GM18907 (cell line): ENCODE results near the gene HOXB3.
A peak's percentile ranks its signal among the peaks of the same experiment; 100 is the strongest.
"Not testable (repeated sequence)": the region's sequence is repeated elsewhere in the genome, so short reads cannot be mapped to it uniquely, and the experiment has no call there.

Source experiments
- ATAC-seq: cut with Tn5 transposase; IDR thresholded peaks from one replicate; pipeline ENCODE4 v1.9.1; 2021; ENCODE audit warnings: mild to moderate bottlenecking, moderate library complexity; ENCODE audit not compliant: unreplicated experiment

The HOXB3 gene

DNA sequence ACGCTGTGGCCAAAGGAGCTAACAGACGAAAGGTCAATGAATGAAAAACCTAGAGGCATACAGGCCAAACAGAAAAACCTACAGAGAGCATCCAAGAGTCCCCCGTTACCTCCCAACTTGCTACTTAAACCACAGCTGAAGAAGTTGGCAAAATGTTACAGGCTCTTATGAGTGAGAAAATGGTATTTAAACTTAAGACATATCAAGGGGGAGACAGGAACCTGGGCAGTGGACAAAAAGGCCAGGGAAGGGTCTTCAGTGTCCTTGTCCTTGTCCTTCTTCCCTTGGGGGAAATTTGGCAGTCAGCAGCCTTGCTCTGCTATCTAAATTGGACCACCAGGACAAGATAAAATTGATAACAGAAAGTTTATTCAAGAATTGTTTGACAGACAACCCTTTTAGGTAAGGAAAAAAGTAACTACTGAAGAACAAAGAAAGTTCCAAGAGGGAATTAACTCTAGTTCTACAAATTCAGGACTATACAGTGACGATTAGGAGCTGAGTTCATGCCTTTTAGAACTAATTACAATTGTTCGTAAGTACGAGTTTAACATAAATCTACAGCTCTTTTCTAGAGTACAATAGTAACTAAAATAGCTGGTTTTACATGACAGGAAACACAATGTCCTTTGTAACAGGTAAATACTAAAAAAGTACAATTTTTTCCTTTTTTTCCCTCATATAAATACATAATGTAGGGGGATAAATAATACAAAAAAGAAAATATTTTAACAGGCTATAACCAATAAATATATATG, 41.3 kb downstream of the HOXB3 start:
- ATAC-seq: no peak

DNA sequence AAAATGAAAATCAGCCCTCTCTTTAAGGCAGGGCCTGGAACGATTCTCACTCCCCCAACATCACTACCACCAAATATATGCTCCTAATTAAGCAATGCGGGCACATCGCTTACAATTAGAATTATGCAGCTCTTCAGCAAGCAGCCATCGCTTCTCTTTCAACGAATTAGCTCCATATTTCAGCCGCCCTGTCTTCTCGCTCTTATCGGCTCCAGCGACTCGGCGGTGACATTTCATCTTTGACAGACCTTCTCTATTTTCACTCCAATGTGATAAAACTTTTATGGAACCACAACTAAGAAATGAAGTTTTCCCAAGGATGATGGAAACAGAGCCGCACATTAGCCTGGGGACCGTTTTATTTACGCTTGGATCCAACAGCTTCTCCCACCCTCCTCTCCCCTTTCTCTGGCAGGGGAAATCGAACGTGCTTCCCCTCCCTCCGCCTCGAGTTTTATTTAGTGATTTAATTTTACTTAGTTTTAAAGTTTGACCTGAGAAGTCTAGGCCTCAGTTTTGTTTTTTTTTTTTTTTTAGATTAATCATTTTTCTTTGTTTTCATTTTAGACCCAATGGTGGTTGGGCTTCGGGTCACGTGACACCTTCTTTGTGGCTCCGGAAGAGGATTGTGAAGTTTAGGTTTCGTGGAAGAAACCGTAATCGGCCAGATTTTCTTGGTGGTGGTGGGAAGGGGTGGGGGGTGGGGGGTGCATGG, 42.1 kb downstream of the HOXB3 start:
- ATAC-seq: no peak

DNA sequence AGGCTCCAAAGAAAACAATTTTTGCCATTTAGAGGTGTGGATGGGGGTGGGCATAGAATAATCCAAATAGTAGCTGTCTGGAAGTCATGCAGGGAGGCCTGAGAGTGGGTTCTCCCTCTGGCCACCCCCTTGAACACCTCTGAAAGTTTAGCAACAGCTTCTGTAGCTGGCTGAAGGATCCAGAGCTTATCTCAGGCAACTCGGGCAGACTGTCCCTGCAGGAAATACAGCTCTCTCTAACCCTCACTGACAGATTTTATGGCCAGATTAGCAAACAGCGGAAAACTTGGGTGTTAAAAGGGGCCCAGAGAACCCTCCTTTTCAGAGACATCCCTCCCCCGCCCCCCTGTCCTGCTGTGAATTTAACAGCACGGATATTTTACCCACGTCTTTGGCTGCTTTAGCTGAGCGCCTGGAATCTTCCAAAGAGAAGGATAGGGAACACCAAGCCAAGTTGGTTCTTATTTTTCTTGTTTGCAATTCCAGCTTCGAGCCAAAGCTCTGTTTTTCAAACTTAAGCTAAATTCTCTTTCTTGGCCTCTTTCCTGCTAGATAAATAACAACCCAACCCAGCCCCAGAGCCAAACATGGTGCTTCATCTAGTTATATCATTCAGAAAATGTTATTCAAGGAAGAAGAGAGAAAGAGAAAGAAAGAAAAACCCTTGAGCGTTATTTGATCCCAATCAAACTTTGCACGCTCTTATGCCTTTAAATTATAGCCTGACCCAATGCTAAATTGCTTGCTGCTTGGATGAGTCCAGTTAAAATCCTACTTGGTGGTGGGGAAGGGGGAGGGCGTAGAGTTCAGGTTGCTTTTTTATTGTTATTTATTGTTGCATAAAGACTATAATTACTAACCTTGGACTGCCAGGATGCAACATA, 42.9 kb downstream of the HOXB3 start:
- ATAC-seq: no peak

DNA sequence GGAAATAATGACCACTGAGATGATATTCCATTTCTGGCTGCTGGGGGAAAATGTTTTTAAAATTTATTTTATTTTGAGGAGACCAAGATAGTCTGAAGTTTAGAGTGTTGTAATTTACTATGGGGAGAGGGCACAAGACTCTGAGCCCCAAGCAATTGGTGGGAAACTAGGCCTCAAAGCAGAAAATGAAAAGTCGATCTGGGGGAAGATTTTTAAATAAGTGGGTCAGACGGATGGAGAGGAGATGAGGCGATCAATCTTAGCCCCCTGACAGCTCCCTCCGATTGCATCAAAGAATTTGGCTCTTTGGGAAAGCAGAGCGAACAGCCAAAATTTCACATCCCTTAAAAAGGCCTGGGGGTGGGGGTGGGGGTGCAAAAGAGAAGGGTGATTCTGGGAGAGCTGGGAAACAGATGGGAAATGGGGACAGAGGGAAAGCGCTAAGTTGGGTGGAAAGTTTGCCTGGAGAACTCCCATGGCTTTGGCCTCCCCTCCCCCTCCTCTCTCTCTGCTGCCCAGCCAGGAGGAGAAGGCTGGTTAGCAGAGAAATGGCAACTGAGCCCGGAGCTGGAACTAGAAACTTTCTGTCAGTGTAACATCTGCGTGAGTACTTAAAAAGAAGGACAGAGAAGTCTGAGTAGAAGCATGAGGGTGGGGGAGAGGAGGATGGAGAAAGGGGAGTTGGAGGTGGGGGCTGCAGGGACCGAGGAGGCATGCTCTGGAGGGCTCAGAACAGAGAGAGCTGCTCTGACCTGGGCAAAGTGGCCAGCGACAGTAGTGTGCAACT, 43.7 kb downstream of the HOXB3 start:
- no peak for ATAC-seq

DNA sequence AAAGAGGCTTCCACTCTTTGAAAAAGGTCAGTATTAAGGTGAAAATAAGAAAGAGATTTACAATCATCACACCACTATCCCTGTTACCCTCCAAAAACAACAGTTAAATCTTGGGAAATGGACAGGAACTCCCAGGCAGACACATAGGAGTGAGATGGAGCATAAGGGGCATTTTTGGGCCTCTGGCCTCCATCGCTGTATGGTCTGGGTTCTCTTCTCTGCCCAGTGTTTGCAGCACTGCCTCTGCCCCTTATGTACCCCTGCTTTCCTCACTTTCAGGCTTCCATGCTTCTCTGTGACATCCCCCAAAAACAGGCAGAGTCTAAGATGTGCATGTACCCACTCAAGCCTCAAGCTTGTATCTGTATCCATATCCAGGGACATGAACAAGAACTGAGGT, 44.5 kb downstream of the HOXB3 start:
- no peak for ATAC-seq

DNA sequence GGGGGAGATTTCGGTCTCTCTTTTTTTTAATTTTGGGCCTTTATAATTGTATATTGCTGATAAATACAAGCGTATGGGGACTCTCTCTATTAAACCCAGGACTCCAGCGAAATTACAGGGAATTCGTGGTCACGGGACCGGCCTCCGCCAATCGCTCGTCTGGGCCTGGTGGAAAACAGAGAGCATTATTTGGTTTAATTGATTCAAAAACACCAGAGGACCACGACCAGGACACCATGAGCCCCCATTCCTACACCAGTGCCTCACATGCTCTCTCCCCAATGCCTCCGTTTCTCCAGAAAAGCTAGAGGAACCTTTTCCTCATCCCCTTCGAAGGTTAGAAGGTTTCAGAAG, 45.0 kb downstream of the HOXB3 start, which contains the start of gene HOXB2:
Gene HOXB2 (minus strand): TSS at position 88 of the 354 bp plus-strand sequence. CDS start 198 bp downstream, outside the sequence.
- ATAC-seq: no peak

DNA sequence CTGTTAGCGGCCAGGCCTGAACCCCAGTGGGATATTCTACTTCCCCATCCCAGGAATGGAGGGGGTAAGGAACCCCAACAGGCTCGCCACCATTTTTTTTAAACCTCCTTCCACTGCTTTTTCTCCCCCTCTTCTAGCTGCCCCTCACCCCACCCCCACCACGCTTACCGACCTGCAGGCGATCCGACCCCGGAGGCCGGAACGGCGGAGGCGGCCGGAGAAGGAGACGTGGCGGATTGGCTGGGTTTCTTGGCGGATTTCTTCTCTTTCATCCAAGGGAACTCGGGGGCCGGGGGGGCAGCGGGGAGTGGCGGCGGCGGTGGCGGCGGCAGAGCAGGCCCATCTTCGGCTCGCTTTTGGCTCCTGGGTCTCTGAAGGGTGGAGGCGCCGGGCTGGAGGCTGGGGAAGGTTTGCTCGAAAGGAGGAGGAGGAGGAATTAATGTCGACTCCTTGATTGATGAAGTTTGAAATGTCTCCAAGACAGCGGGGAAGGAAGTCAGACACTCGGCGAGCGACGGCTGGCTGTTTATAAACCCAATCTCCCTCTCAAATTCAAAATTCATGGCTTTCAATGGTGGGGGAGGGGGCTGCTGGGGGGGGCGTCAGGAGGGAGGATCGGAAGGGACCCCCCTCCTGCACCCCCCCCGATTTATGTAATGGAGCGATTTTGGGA, 45.6 kb downstream of the HOXB3 start:
- ATAC-seq: no peak

DNA sequence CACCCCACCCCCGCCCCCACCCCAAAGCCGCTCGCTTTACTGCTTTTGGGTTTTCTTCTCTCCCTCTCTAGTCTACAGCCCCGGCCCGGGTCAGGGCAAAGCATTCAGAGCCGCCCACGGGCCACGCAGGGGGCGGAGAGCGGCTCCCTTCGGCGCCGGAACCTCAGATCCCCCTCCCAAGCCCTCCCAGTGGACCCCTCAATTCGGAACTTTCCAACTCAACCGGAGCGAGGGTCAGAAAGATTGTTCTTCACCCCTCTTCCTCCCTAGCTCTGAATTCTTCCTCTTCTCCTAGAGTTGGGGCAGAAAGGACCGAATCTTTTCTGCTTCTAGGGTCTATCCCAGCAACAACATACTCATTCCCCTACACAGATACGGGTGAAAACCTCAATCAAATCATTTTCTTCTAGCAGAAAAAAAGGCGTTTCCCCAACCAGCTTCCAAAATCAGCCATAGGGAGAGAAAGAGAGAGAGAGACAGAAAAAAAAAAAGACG, 46.1 kb downstream of the HOXB3 start:
- no peak for ATAC-seq

DNA sequence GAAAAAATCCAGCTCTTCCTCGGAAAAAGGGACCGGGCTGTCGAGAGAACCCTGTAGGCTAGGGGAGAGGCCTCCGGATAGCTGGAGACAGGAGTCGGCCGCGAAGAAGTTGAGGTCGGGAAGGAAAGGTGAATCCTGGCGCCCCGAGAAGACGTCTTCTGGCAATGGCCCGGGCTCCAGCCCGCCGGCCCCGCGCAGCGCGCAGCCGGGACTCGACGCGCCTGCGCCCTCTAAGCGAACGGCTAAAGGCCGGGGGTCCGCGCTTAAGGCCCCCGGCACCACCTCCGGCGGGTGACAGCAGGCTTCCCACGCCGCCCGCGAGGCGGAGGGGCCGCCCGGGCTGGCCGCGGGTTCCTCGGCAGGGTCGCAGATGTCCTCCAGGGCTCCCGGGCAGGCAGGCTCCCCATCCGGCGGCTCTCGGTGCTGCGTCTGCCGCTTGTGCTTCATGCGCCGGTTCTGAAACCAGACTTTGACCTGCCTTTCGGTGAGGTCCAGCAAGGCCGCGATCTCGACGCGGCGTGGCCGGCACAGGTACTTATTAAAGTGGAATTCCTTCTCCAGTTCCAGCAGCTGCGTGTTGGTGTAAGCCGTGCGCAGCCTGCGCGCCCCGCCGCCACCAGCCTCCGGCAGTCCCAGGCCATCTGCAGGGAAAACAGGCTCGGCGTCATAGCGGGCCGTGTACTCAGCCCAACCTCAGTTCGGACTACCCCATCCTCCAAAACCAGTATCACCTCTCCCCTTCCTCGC, 46.8 kb downstream of the HOXB3 start:
- ATAC-seq: peak; percentile 55

DNA sequence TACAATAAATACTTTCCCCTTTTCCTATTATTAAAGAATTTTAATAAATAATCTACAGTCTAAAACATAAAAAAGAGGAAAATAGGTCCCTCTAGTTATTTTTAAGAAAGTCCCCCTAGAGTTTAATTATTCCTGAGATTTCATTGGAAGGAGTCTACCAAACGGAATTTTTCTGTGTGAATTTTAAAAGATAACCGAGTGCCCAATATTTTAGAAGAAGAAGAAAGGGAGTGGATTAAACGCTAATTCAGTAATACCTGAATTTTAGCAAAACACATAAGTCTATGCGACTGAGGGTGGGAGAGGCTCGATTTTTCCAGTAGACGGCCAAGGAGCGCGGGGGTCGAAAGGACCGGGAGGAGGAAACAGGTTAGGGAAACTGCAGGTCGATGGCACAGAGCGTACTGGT, 47.3 kb downstream of the HOXB3 start:
- ATAC-seq: no peak

DNA sequence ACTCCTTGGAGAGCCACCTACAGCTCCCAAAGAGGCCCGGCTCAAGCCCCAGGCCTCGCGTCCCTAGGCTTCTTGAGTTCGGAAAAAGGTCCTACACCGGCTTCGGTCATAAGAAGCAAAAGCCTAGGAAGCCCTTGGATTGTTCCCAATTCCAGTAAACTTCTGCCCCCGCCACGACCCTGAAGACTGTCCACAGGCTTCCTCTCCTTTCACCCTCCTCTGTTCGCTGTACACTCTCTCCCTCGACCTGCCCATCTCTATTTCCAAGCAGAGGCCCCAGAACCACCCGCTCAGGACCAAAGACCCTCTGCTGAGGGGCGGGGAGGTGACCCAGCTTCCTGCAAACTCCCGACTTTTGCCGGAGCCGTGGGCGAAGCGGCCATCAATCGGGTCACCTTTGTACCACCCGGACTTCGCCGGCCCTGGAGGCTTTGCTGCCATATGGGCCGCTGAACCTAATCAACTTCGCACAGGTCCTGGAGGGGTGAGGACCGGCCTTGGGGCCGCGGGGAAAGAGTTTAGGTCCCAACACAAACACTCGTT, 47.9 kb downstream of the HOXB3 start:
- no peak for ATAC-seq

DNA sequence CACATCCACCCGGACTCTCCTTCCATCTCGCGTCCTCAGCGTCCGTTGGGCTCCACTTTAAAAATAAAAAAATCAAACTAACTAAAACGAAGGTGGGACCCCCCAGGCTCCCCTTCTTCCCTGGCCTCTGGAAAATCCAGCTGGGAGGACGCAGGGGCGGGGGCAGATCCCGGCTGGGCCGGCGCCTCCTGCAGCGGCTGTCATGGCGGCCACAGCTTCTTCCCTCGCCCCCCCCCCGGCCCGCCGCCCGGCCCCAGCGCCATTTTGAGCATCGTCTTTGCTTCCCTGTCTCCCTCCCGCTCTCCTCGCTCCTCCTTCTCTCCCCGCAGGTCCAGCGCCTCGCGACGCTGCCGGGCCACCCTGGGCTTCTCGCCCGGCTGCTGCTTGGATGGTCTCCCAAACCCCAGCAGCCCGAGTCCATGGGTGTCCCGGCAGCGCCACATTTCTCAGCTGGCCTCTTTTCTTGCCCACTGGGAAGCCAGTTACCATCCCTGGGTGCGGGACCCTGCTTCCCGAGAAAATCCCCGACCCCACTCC, 48.4 kb downstream of the HOXB3 start:
- ATAC-seq: no peak

DNA sequence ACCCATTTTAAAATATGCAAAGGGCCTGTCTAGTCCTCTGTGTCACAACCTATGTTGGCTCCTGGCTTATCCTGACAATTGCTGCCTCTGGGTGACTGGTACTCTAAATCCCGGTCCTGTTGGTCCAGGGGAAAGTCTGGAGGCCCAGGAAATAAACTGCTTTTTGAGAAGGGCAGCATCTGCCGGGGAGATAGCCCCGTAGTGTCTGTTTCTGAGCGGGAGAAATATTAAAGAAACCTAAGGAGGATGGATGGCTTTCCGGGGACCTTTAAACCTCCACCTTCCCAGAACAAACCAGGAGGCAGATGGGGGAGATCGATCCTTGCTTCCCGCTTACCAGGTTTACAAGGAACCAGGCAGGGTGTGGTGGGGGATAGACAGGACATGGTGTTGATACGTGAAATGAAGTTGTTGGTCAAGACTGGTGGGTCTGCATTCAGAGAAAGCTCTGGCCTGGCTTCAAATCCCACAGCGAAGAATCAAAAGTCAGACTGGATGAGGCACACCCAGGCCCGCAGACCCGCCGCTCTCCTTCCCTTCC, 48.9 kb downstream of the HOXB3 start:
- ATAC-seq: no peak

DNA sequence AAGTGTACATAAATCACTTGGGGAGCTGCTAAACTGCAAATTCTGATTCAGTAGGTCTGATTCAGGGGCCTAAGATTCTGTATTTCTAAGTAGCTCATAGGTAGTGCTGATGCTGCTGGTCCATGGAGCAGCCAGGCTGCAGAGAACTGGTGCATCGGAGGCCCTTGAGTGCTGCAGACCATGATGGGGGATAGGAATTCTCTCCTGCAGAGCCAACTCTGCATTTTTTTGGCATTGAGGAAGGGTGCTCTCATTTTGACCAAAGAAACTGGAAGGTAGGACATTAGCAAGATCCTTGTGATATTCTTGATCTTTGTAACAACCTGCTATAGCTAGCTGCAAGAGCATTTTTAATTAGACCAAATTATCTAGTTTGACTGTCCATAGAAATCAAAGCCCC, 49.8 kb downstream of the HOXB3 start:
- no peak for ATAC-seq

DNA sequence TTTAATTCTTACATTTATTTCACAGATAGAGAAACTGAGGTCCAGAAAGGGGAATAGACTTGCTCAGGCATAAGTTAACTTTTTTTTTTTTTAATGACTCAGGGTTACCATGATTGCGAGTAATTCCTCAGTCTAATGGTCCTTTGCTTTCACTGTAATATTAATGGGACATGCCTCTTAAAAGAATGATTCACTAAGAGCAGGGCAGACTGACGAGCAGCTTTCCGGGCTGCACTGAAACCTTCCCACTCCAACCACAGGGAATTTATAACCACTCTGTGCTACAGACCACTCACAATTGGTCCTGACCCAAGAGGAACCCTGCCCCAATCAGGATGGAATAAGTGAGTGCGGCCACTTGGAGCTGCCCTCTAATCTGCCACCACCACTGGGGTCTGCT, 50.9 kb downstream of the HOXB3 start:
- no peak for ATAC-seq

DNA sequence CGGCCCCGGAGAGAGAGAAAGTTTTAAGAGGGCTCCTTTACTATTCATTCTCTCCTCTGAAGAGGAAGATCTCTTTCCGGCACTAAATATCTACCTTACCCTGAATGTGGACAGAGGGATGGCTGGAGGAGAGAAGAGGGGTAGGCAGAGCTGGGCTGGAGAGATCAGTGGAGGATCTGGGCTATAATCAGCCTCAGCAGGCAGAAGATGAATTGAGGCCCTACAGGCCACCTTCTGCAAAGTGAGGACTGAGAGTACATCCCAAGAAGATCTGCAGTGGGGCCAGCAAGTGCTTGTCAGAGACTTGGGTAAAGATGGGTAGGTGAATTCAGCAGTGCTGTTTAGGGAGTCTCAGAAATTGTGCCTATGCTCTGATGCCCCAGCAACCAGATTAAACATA, 52.7 kb downstream of the HOXB3 start:
- no peak for ATAC-seq

DNA sequence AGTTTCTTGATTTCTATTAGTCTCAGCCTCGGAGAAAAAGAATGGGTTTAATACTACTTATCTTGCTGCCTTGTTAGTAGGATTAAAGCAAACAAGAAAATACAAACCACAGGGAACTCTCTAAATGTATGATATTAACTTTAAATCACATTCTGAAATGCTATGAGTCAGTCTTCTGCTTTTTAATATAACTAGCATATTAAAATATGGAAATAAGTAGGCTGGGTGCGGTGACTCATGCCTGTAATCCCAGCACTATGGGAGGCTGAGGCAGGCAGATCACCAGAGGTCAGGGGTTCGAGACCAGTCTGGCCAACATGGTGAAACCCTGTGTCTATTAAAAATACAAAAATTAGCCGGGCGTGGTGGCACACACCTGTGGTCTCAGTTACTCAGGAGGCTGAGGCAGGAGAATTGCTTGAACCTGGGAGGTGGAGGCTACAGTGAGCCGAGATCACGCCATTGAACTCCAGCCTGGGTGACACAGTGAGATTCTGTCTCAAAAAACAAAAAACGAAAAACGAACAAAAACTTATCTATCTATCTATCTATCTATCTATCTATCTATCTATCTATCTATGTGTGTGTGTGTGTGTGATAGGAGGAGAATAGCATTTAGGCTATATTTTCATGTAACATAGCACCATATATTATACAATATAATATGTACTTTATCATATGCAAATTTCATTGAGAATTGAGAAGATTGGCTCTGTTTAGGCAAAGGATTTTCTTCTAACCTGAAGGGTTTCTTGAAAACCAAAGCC, 54.1 kb downstream of the HOXB3 start:
- ATAC-seq: not testable (repeated sequence)

DNA sequence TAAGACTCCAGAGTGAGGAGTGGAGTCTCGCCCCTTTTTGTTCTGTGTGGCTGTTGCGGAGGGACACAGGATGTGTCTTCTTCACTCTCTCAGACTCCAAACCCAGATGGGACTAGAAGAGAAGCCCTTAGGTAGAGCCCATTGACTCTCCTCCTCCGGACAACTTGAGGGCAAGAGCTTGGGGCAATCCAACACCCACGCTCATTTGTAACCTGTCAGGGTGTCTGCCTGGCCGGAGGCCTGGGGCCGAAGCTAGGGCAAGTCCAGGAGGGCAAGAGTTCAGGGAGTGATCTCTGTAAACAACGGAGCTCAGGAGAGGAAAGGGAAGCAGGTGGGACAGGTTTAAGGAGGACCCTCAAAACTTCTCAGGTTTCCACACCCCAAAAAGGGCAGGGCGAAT, 57.8 kb downstream of the HOXB3 start:
- no peak for ATAC-seq
